Keratinocyte (primary cell): ENCODE measurements around the gene FRAS1.

Experiments used
- EZH2 ChIP-seq: IDR thresholded peaks from one replicate; pipeline ENCODE4 v1.6.1; 2012; ENCODE audit warnings: inconsistent platforms, mild to moderate bottlenecking, low read length, moderate library complexity
- TF ChIP-seq, protein P1 (sequence below), 3 experiments: IDR thresholded peaks in 1 of 3; conservative IDR thresholded peaks in 1 of 3; optimal IDR thresholded peaks in 1 of 3; 2 replicates in 2 of 3; 3 replicates in 1 of 3; pipeline versions ENCODE3 to v1.5.1; 2011; ENCODE audit warnings: low read length in 3 of 3, mild to moderate bottlenecking in 3 of 3, moderate library complexity in 2 of 3, control low read depth in 1 of 3, inconsistent platforms in 1 of 3; ENCODE audit not compliant: insufficient read depth in 2 of 3; ENCODE audit errors: extremely low read depth in 1 of 3

DNA sequence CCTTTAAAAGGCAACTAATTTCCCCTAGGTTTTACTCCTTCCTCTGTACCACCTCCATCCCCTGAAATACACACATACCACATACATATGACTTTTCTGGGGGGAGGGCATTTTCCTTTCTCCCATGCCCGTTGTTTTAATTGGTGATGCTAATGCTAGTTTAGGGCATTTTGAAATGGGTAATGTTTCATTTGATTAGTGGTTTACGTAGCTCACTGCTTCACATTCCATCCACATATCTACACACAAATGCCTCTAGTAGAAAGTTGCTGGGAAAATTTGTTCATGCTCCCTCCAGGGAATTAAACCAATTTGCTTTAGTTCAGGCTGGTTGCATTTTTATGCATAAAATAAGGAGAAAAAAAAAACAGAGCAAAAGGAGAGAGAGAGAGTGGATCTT, 231.2 kb downstream of the FRAS1 start:
- TF ChIP-seq, protein P1, sequence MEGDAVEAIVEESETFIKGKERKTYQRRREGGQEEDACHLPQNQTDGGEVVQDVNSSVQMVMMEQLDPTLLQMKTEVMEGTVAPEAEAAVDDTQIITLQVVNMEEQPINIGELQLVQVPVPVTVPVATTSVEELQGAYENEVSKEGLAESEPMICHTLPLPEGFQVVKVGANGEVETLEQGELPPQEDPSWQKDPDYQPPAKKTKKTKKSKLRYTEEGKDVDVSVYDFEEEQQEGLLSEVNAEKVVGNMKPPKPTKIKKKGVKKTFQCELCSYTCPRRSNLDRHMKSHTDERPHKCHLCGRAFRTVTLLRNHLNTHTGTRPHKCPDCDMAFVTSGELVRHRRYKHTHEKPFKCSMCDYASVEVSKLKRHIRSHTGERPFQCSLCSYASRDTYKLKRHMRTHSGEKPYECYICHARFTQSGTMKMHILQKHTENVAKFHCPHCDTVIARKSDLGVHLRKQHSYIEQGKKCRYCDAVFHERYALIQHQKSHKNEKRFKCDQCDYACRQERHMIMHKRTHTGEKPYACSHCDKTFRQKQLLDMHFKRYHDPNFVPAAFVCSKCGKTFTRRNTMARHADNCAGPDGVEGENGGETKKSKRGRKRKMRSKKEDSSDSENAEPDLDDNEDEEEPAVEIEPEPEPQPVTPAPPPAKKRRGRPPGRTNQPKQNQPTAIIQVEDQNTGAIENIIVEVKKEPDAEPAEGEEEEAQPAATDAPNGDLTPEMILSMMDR (optimal IDR thresholded peaks at IDR 0.05 in 1 of 3, IDR thresholded peaks at IDR 0.05 in 1 of 3, conservative IDR thresholded peaks at IDR 0.05 in 1 of 3; ENCODE audit: extremely low read depth in 1 of 3, insufficient read depth in 2 of 3, low read length in 3 of 3) = no peak
- no peak for TF ChIP-seq EZH2
